K562 (cell line): ENCODE data around the gene MRRF. TPM values are rescaled to one million over a fixed set of nuclear protein-coding genes. Genes with fewer than 3 reads are reported as not detected.

ENCODE experiments used
- BCOR ChIP-seq: fragments of 450-650 bp; IDR thresholded peaks from 2 replicates; pipeline ENCODE4 v1.6.1; 2016
- CBX5 ChIP-seq: IDR thresholded peaks from 2 replicates; pipeline ENCODE4 v1.6.1; 2014; ENCODE audit warnings: low read depth, borderline replicate concordance
- EWSR1 ChIP-seq: fragments of 450-650 bp; IDR thresholded peaks from 2 replicates; pipeline ENCODE4 v1.6.1; 2018; ENCODE audit warnings: borderline replicate concordance, mild to moderate bottlenecking, low read depth, moderate library complexity; ENCODE audit not compliant: partially characterized antibody
- KDM1A ChIP-seq, 2 experiments: fragments of 450-650 bp; IDR thresholded peaks; 2 replicates each; pipeline ENCODE4 v1.6.1; 2016; ENCODE audit warnings: mild to moderate bottlenecking in 2 of 2
- NFRKB ChIP-seq: fragments of 450-650 bp; IDR thresholded peaks from 2 replicates; pipeline ENCODE4 v1.6.1; 2016; ENCODE audit warnings: low read depth
- RAD51 ChIP-seq: fragments of 450-650 bp; IDR thresholded peaks from 2 replicates; pipeline ENCODE4 v1.7.1; 2016; ENCODE audit warnings: low read depth, mild to moderate bottlenecking, borderline replicate concordance
- RBM25 ChIP-seq: fragments of 200-400 bp; formaldehyde crosslinking; IDR thresholded peaks from 2 replicates; pipeline ENCODE4 v1.6.1; 2018; ENCODE audit warnings: low read length, low read depth, moderate library complexity; ENCODE audit not compliant: severe bottlenecking
- ZNF232 ChIP-seq: sonication (generic); formaldehyde crosslinking; IDR thresholded peaks from 2 replicates; pipeline ENCODE4 v1.8.0; 2022; ENCODE audit warnings: mild to moderate bottlenecking, missing genetic modification reagents
- polyA plus RNA-seq, 8 experiments: library from polyadenylated mRNA; depleted of rRNA in 4 of 8; stranded (reverse) in 5 of 8; unstranded in 3 of 8; fragments of >200 nt; fragmentation: Nextera tagmentation in 2 of 8; fragmentation: Illumina TruSeq in 1 of 8; extraction: Ambion mirVana in 2 of 8; extraction: Trizol in 1 of 8; gene quantifications; 2 replicates each; pipeline versions ENCODE4 v1.2.1 to v1.2.3, GENCODE V29; 2011 to 2014; ENCODE audit warnings: inconsistent platforms in 1 of 8, missing spikeins in 1 of 8
- total RNA-seq, 7 experiments: library from RNA; depleted of rRNA in 6 of 7; stranded (reverse); fragments of >200 nt in 6 of 7; fragmentation: Illumina TruSeq in 2 of 7; extraction: Trizol in 2 of 7; gene quantifications; 2 replicates each; pipeline versions ENCODE4 v1.2.1 to v1.2.3, GENCODE V29; 2011 to 2021; ENCODE audit warnings: low replicate concordance in 1 of 7
- TF ChIP-seq, protein P1 (sequence below): fragments of 200-800 bp; sonication (Bioruptor generic); IDR thresholded peaks from 2 replicates; pipeline ENCODE4 v1.6.1; 2017; ENCODE audit warnings: missing genetic modification characterization, missing compliant biosample characterization
- TF ChIP-seq, protein P2 (sequence below): sonication (generic); formaldehyde crosslinking; IDR thresholded peaks from 2 replicates; pipeline ENCODE4 v1.8.0; 2022; ENCODE audit warnings: missing genetic modification reagents, mild to moderate bottlenecking, moderate library complexity, borderline replicate concordance

Gene MRRF
- total and polyA plus RNA-seq, 9 of the 15 experiments (the other 6 are each of a cell fraction or from before 2014, with no cell fraction given): 55.0 to 105 (median 81.2) TPM

DNA sequence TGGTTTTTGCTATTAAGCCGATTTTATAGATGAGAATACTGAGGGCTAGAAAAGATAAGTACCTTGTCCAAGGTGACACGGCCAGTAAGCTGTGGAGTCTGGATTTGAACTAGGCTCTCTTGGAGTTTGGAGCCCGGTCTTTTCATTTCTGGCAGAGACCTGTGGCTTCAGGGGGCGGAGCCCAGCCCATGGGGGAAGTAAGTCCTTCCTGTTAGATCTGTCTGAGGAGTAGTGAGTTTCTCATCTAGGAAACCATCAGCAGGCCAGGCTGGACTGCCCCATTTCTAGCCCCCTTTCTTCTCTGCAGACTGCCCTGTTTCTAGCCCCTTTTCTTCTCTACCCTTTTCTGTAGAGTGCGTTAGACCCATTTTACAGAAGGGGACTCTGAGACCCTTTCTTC is 105.6 kb downstream of the MRRF start (continued):
- TF ChIP-seq, protein P1, sequence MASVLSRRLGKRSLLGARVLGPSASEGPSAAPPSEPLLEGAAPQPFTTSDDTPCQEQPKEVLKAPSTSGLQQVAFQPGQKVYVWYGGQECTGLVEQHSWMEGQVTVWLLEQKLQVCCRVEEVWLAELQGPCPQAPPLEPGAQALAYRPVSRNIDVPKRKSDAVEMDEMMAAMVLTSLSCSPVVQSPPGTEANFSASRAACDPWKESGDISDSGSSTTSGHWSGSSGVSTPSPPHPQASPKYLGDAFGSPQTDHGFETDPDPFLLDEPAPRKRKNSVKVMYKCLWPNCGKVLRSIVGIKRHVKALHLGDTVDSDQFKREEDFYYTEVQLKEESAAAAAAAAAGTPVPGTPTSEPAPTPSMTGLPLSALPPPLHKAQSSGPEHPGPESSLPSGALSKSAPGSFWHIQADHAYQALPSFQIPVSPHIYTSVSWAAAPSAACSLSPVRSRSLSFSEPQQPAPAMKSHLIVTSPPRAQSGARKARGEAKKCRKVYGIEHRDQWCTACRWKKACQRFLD (CRISPR knock-in tag): no peak
- TF ChIP-seq RAD51 (no peak), EWSR1 (no peak), NFRKB (no peak), KDM1A (IDR thresholded peaks at IDR 0.05) (peak in 1 of 2 experiments; percentile 26; a peak in 1 of 4 replicates), ZNF232 (CRISPR knock-in tag) (no peak), RBM25 (peak; percentile 43), CBX5 (no peak), BCOR (peak; percentile 33; the same call in 1 of the 2 replicates)
- TF ChIP-seq, protein P2, sequence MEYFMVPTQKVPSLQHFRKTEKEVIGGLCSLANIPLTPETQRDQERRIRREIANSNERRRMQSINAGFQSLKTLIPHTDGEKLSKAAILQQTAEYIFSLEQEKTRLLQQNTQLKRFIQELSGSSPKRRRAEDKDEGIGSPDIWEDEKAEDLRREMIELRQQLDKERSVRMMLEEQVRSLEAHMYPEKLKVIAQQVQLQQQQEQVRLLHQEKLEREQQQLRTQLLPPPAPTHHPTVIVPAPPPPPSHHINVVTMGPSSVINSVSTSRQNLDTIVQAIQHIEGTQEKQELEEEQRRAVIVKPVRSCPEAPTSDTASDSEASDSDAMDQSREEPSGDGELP (CRISPR knock-in tag): no peak
- TF ChIP-seq, all 486 proteins: peak for 4
